Spinal cord (tissue), 10 donors: ENCODE results near the gene UBQLN4. TPM values are rescaled to one million over a fixed set of nuclear protein-coding genes. Genes with fewer than 3 reads are reported as not detected.

Source experiments
- DNase-seq, 6 donors: peaks; one replicate each; pipeline versions ENCODE4 v3.0.0 to v3.0.0-alpha.2; 2013 to 2015; ENCODE audit warnings: low spot score in 6 of 6, low read depth in 4 of 6
- H3K27ac ChIP-seq: one replicate; pipeline ENCODE4 v1.5.1; 2013; ENCODE audit warnings: low read depth, low read length, control low read depth
- H3K27me3 ChIP-seq: one replicate; pipeline ENCODE4 v1.6.1; 2013; ENCODE audit warnings: low read length; ENCODE audit not compliant: control insufficient read depth, insufficient read depth
- H3K36me3 ChIP-seq: one replicate; pipeline ENCODE4 v1.6.1; 2013; ENCODE audit warnings: low read length; ENCODE audit not compliant: control insufficient read depth, insufficient read depth
- H3K4me1 ChIP-seq: one replicate; pipeline ENCODE4 v1.6.1; 2013; ENCODE audit warnings: low read length; ENCODE audit not compliant: control insufficient read depth, insufficient read depth
- H3K4me3 ChIP-seq: one replicate; pipeline ENCODE4 v1.5.1; 2013; ENCODE audit warnings: low read depth, low read length, control low read depth
- H3K9me3 ChIP-seq: one replicate; pipeline ENCODE4 v1.6.1; 2013; ENCODE audit warnings: low read length; ENCODE audit not compliant: control insufficient read depth, insufficient read depth
- WGBS: methylation state at CpG from one replicate; pipeline ENCODE4 v1.1.5; 2013; ENCODE audit warnings: missing lambda C conversion rate; ENCODE audit not compliant: insufficient coverage; 5-methylcytosine and 5-hydroxymethylcytosine counted together
- polyA plus RNA-seq, 2 donors: library from polyadenylated mRNA; unstranded; fragments of 120-200 nt; gene quantifications; one replicate each; pipeline ENCODE4 v1.2.1, GENCODE V29; 2013; ENCODE audit not compliant: insufficient read length in 2 of 2
- total RNA-seq, 2 donors: library from RNA; depleted of rRNA in 1 of 2; stranded (reverse); fragments of 120-200 nt in 1 of 2; fragments of >200 nt in 1 of 2; gene quantifications; one replicate each; pipeline versions ENCODE4 v1.2.3 to v1.2.4, GENCODE V29; 2013 to 2014
- donor health status: healthy.

Gene UBQLN4
- total and polyA plus RNA-seq, 4 donors, result 20.5 to 76.2 (median 51.3) TPM

DNA sequence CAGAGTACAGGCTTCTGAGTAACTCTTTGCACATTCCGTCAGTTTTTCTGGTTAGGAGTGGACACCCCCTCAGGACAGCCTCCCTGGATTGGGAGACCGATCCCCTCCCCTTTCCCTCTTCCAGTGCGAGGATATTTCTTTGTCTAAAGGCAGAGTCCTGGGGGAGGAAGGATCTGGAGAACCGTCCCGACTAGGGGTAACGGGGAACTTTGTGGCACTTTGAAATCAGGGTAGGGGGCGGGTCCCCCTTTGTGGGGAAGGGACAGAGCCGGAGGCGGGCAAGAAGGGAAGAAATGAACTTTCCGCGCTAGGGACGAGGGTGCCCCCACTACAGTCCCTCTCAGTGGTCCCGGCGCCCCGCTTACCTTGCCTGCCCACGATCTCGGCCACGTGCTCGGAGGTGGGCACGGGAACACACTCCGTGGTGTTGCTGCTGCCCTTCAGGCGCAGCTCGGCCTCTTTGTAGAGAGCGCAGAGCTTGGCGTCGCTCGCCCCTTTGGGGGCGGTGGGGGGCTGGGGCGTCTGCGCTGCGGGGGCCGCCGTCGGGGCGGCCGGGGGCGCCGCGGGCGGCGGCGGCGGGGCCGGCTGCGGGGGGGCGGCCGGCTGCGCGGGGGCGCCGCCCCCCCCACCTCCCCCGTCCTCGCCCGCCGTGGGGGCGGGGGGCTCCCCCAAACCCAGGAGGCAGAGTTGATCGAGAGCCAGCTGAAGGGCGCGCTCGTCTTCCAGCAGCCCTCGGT, 27.8 kb upstream of the UBQLN4 start:
- Histone ChIP-seq H3K4me1 (peaks cover 69% of the 10 kb centered on the region), H3K27me3 (no peaks in the 10 kb centered on the region), H3K4me3 (peak overlapping the region; percentile 93), H3K36me3 (peaks cover 19% of the 10 kb centered on the region), H3K9me3 (no peaks in the 10 kb centered on the region), H3K27ac (peak overlapping the region; percentile 94)
- WGBS, result under 1% methylated on average over 17 of the region's 61 CpGs
- DNase-seq, result peak in 2 of 6 donors; percentile 66 to 71

DNA sequence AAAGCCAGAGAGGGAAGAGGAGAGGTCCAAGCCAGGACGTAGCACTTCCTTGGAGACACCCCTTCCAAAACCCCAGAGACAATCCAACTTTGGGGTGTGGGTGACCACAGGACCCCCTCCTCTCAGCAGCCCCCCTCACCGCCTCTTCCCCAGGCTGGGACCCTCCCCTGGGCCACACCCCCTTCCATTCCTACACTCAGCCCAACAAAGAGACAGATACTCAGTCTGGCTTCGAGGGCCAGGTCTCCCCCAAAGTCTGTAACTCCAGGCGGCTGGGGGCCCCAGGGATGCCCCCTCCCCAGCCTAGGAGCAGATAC, 27.2 kb upstream of the UBQLN4 start:
- H3K27me3 ChIP-seq, result no peaks in the 10 kb centered on the region
- DNase-seq, result peak in 2 of 6 donors; percentile 67 to 76
- no peaks in the 10 kb centered on the region for H3K9me3 ChIP-seq
- 0% methylated on average over 2 of the region's 4 CpGs for WGBS
- H3K36me3 ChIP-seq, result peaks cover 22% of the 10 kb centered on the region
- peaks cover 67% of the 10 kb centered on the region for H3K4me1 ChIP-seq
- peak overlapping the region; percentile 88 for H3K27ac ChIP-seq
- H3K4me3 ChIP-seq, result peak overlapping the region; percentile 93

DNA sequence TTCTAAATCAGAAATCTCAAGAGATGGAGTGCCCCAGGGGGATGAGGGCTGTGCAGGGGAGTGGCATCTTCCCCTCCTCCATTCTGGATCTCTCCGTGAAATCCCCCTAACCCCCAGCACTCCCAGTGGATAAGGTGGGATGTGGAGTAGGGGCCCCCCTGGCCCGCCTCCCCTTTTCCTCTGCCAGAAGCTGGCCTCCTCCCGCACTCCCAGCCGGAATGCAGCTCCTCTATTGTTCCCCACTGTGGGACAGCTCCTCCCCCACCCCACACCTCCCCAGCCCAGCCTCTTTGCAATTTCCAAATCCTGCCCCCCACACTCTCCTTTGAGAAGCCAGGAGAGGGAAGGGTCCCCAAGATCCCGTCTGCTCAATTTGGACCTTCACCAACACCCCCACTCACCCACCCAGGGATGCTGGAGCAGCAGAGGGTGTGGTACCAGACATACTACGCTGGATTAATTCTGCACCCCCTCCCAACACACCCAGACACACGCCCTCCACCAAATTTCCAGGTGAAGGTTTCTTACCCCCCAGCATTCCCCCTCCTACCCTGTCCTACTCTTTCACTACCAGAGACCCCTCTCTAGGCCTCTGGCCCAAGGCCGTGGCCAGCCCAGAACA, 26.8 kb upstream of the UBQLN4 start:
- Histone ChIP-seq H3K4me1 (peaks cover 65% of the 10 kb centered on the region), H3K27ac (peak overlapping the region; percentile 88), H3K36me3 (peaks cover 26% of the 10 kb centered on the region), H3K4me3 (peak overlapping the region; percentile 93), H3K9me3 (no peaks in the 10 kb centered on the region), H3K27me3 (no peaks in the 10 kb centered on the region)
- DNase-seq, result peak in 2 of 6 donors; percentile 52 to 69
- whole genome bisulfite sequencing, result 4% methylated on average over 6 of the region's 8 CpGs

DNA sequence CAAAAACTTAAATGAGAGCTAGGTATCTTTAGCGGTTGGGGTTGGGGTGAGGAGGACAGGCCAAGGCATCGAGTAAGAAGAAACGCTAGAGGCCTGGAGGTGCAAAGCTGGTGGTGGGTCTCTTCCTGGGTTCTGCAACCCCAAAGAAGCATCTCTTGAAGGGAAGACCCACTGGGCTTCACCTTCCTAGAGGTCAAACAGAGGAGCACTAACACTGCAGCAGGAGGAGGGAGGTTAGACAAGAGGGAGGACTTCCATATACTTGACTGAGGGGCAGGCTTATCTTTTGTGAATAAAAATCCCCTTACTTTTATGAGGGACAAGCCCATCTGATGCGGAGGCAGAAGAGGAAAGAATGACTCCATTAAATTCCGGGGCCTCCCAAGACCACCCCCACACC, 26.2 kb upstream of the UBQLN4 start:
- Histone ChIP-seq H3K9me3 (no peaks in the 10 kb centered on the region), H3K27me3 (no peaks in the 10 kb centered on the region), H3K4me3 (peak overlapping the region; percentile 93), H3K36me3 (peaks cover 29% of the 10 kb centered on the region), H3K4me1 (peaks cover 65% of the 10 kb centered on the region), H3K27ac (no peak overlapping the region)
- 50% methylated on average over 3 of the region's 5 CpGs for WGBS
- DNase-seq, result no peak

DNA sequence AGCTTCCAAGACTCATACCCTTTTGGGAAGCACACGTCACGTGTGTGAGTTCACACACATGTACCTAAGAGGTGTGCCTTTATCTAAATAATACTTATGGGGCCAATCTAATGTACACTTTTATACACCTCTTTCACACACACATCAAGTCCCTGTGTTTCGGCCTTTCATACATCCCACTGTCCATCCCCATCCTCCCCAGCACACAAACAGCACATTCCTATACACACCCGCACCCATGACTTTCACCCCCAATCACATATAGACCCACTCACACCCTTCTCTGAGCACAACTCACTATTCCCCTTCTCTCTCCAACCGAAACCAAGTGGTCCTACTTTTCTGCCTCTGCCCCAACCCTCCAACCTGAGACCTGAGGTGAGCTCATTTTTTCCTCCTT, 25.1 kb upstream of the UBQLN4 start:
- no peak overlapping the region for H3K4me3 ChIP-seq
- WGBS, result 74% methylated on average over 3 of the region's 5 CpGs
- H3K9me3 ChIP-seq, result no peaks in the 10 kb centered on the region
- no peak overlapping the region for H3K27ac ChIP-seq
- peaks cover 34% of the 10 kb centered on the region for H3K36me3 ChIP-seq
- H3K27me3 ChIP-seq, result no peaks in the 10 kb centered on the region
- no peak for DNase-seq
- H3K4me1 ChIP-seq, result peaks cover 61% of the 10 kb centered on the region

DNA sequence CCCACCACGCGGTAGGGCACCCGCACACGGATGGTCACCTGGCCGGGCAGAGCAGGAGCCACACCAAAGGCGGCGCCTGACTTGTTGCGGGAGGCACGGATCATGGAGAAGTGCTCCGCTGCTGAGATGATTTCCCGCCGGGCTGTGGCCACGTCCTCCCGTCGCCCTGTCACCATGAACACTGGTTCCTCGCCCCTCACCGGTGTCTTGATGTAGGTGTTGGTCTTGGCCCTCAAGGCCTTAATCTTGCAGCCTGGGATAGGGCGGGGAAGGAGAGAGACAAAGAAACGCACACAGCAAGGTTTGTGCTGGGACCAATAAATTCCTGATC, 23.8 kb upstream of the UBQLN4 start:
- Histone ChIP-seq H3K4me3 (no peak overlapping the region), H3K9me3 (no peaks in the 10 kb centered on the region), H3K4me1 (peaks cover 56% of the 10 kb centered on the region), H3K27ac (no peak overlapping the region), H3K36me3 (peaks cover 44% of the 10 kb centered on the region), H3K27me3 (no peaks in the 10 kb centered on the region)
- 73% methylated on average over 13 of the region's 19 CpGs for WGBS
- no peak for DNase-seq

DNA sequence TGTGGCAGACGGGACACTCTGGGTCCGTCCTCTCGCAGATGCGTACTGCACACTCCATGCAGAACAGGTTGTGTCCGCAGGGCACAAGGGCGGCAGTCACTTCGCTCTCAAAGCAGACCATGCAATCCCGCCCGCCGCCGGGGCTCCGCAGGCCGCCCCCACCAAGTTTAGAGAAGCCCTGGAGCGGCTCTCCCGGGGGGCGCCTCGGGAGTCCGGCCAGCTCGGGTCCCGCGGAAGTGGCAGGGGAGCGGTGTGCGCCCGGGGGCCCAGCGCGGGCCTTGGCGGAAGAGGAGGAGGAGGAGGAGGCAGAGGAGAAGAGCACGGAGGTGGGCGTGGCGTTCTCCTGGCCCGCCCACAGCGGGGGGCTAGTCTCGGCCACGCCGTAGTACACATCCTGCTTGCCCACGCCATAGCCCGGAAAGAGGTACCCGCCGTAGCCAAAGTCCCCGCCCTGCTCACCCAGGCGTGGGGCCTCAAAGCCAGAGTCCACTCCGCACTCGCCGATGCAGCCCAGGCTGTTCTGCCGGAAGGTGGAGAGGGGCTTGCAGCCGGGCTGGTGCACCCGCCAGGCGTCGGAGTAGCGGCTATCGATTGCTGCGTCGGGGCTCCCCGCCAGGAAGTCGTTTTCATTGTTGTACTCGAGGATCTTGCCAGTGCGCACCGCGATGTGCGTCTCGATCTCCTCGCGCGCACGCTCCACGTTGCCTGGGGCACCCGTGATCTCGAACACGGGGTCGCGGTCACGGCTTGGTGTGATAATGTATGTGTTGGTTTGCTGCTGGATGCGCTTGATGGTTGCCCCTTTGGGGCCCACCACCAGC, 23.2 kb upstream of the UBQLN4 start:
- no peaks in the 10 kb centered on the region for H3K9me3 ChIP-seq
- WGBS, result 26% methylated on average over 71 of the region's 73 CpGs
- peaks cover 44% of the 10 kb centered on the region for H3K36me3 ChIP-seq
- H3K27me3 ChIP-seq, result no peaks in the 10 kb centered on the region
- no peak overlapping the region for H3K27ac ChIP-seq
- peak in 1 of 6 donors; percentile 52 for DNase-seq
- peak overlapping the region; percentile 26 for H3K4me3 ChIP-seq
- peaks cover 57% of the 10 kb centered on the region for H3K4me1 ChIP-seq

DNA sequence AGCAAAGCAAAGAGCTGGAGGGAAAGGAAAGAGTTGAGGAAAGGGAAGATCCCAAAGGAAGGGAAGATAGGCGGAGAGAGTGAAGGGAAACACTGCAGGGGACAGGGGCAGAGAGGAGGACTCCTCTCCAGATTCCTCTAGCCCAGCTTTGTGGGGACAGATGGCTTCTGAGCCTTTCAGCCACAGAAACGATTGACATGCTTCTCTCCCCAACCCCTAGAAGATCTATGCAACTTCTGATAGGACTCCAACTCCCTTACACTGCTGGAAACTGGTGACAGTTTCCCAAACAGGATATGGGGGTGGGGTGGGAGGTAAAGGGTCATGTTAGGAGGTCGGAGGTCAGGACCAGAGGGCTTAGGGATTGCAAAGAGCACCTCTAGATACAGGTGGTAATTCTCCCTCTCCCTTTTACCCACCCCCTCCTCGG, 22.2 kb upstream of the UBQLN4 start:
- DNase-seq, result no peak
- Histone ChIP-seq H3K4me3 (no peak overlapping the region), H3K36me3 (peaks cover 44% of the 10 kb centered on the region), H3K27me3 (no peaks in the 10 kb centered on the region), H3K4me1 (peaks cover 50% of the 10 kb centered on the region), H3K9me3 (no peaks in the 10 kb centered on the region), H3K27ac (no peak overlapping the region)
- 67% methylated on average over 1 of the region's 4 CpGs for WGBS

DNA sequence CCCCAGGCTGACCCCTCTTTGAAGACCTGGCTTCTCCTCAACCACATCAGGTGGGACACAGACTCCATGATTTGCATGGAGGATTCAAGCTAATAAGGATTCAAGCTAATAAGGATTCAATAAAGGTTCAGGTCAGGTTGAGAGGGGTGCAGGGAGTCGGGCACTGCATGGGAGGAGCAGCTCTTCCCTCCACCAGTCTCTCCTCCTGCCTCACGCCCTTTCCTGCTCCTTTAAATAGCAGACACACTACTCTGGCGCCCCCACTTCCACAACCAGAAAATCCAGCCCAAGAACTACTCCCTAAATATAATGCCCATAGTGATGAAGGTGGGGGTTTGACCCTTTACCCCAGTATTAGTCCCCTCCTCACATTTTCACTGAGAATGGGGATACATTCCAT, 21.6 kb upstream of the UBQLN4 start:
- Histone ChIP-seq H3K9me3 (no peaks in the 10 kb centered on the region), H3K4me3 (no peak overlapping the region), H3K4me1 (peaks cover 50% of the 10 kb centered on the region), H3K27ac (no peak overlapping the region), H3K36me3 (peaks cover 44% of the 10 kb centered on the region), H3K27me3 (no peaks in the 10 kb centered on the region)
- peak in 1 of 6 donors; percentile 47 for DNase-seq
- WGBS, result no CpG with 5 or more reads among the region's 3 CpGs
